Lower leg skin (tissue), 3 donors: ENCODE results near the gene DGKI.

Source experiments
- CTCF ChIP-seq, 3 donors: fragments of 450-650 bp; IDR thresholded peaks; one replicate each; pipeline ENCODE4 v1.5.1; 2016; ENCODE audit warnings: antibody characterized with exemption in 3 of 3, mild to moderate bottlenecking in 3 of 3, moderate library complexity in 2 of 3
- POLR2A ChIP-seq, 2 donors: fragments of 450-650 bp; IDR thresholded peaks; one replicate each; pipeline ENCODE4 v1.6.1; 2016 to 2017; ENCODE audit warnings: antibody characterized with exemption in 2 of 2, mild to moderate bottlenecking in 1 of 2, moderate library complexity in 1 of 2

- no peak for TF ChIP-seq CTCF (IDR thresholded peaks at IDR 0.05)
- TF ChIP-seq POLR2A (IDR thresholded peaks at IDR 0.05): no peak
Observed at GRCh38 chr7:137652721-137653120, 194.1 kb downstream of the DGKI start.
